A549 (cell line): ENCODE results near the gene ZBTB20.

ENCODE experiments used
- HMGXB4 ChIP-seq: fragments of 250-450 bp; sonication (Bioruptor Pico); IDR thresholded peaks from 2 replicates; pipeline ENCODE4 v1.5.0; 2021; ENCODE audit warnings: mild to moderate bottlenecking, moderate library complexity, borderline replicate concordance
- MAX ChIP-seq: IDR thresholded peaks from 2 replicates; pipeline ENCODE4 v1.6.1; 2012
- NR3C1 ChIP-seq: fragments of >200 bp; sonication (Bioruptor Twin); formaldehyde crosslinking; IDR thresholded peaks from 3 replicates; pipeline ENCODE4 v1.6.1; 2017
- POLR2A ChIP-seq: IDR thresholded peaks from 2 replicates; pipeline ENCODE4 v1.6.1; 2012; ENCODE audit warnings: mild to moderate bottlenecking, low read length

GRCh38 chr3:114856835-114857234 is 290.3 kb downstream of the ZBTB20 start:
- no peak for TF ChIP-seq POLR2A
- TF ChIP-seq NR3C1, result no peak
- no peak for TF ChIP-seq HMGXB4
- TF ChIP-seq MAX, result no peak
